Measurements from ENCODE around the gene TTLL5. TPM values are rescaled to one million over a fixed set of nuclear protein-coding genes. Genes with fewer than 3 reads are reported as not detected.
"Not testable (repeated sequence)": the region's sequence is repeated elsewhere in the genome, so short reads cannot be mapped to it uniquely, and the experiment has no call there.

TTLL5 gene
- total RNA-seq, 8 experiments from 2014 or later, result 10.7 to 35.7 (median 17.2) TPM

GRCh38 chr14:75690010-75690409 is 29.0 kb downstream of the TTLL5 start:
- Histone ChIP-seq H3K4me1 (replicated peaks in 1 of 2) (no peaks in the 10 kb centered on the region), H3K4me3 (no peak overlapping the region), H3K27ac (no peak overlapping the region)
- in situ Hi-C loops (cut with MboI; ENCODE audit: low pct_unique_long_range_greater_than_20kb in 2 of 9, low sequenced_read_pairs in 9 of 9, unreplicated experiment in 9 of 9), result no loop called here
- no peak for ATAC-seq (replicated peaks in 6 of 8)
- 87 to 100% (median 95%) methylated on average over 1 to 7 of the region's 7 CpGs; no CpG with 5 or more reads in 1 of the 10 experiments for WGBS, 10 experiments

DNA sequence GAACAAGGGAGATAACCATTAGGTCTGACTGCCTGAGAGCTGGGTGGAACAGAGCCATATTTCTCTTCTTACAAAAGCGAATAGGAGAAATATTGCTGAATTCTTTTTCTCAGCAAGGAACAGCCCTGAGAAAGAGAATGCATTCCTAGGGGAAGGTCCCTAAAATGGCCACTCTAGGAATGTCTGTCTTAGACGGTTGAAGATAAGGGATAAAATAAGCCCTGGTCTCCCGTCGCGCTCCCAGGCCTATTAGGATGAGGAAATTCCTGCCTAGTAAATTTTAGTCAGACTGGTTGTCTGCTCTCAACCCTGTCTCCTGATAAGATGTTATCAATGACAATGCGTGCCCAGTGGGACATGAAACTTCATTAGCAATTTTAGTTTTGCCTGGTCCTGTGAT is 34.0 kb downstream of the TTLL5 start:
- H3K4me3 ChIP-seq; H3K27ac ChIP-seq; H3K4me1 ChIP-seq (replicated peaks in 1 of 2); in situ Hi-C loops (cut with MboI; ENCODE audit: low pct_unique_long_range_greater_than_20kb in 2 of 9, low sequenced_read_pairs in 9 of 9, unreplicated experiment in 9 of 9); ATAC-seq (replicated peaks in 6 of 8): not testable (repeated sequence)
- 67 to 100% (median 100%) methylated on average over 1 to 5 of the region's 6 CpGs; no CpG with 5 or more reads in 5 of the 10 experiments for WGBS, 10 experiments

GRCh38 chr14:75697386-75697785 is 36.3 kb downstream of the TTLL5 start:
- in situ Hi-C loops (cut with MboI; ENCODE audit: low pct_unique_long_range_greater_than_20kb in 2 of 9, low sequenced_read_pairs in 9 of 9, unreplicated experiment in 9 of 9), result no loop called here
- H3K4me1 ChIP-seq (replicated peaks in 1 of 2), result no peaks in the 10 kb centered on the region
- ATAC-seq (replicated peaks in 6 of 8), result no peak
- 91 to 100% (median 100%) methylated on average over 1 of the region's 1 CpG; no CpG with 5 or more reads in 2 of the 10 experiments for whole genome bisulfite sequencing, 10 experiments
- H3K27ac ChIP-seq, result no peak overlapping the region
- no peak overlapping the region for H3K4me3 ChIP-seq

DNA sequence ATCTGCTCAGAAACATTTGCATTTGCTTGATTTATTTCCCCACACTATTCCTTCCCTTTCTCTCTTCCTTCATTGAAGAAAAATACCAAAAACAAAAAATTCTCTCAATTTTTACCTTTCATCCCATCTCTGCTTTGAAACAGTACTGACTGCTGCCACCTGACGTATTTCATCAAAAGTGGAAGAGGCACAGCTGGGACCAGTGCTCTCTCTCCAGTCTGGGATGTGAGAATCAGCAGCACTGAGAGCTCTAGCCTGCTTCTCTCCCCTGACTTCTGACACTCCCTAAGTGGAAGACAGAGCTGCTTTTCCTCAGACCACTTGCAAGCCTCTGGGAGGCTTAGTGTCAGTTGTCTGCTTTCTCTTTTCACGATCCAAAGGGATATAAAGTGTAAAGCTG is 36.9 kb downstream of the TTLL5 start:
- H3K27ac ChIP-seq, result no peak overlapping the region

DNA sequence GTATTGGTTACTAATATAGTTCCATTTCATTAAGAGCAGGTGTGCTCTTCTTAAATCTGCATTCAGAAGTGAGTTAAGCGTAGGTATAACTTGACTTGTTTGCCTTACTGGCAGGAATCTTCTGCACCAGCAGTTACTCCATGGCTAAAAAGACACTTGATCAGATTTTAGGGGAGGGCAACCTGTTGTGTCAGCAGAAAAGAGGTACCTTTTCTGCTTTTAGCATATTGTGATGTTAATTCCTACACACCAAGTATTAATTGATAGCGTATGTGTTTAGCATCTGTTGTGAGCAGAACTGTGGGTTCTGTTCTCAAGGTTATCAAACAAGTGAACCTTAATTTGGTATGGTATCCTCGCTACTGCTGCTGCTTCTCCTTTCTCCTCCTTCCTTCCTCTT is 38.3 kb downstream of the TTLL5 start:
- 84 to 100% (median 97%) methylated on average over 1 to 3 of the region's 3 CpGs for WGBS, 10 experiments
- Histone ChIP-seq H3K27ac (no peak overlapping the region), H3K4me3 (no peak overlapping the region), H3K4me1 (replicated peaks in 1 of 2) (no peaks in the 10 kb centered on the region)
- ATAC-seq (replicated peaks in 6 of 8), result no peak
- in situ Hi-C loops (cut with MboI; ENCODE audit: low pct_unique_long_range_greater_than_20kb in 2 of 9, low sequenced_read_pairs in 9 of 9, unreplicated experiment in 9 of 9), result no loop called here

More for the DNA sequence above, 36.9 kb downstream of the TTLL5 start:
- Histone ChIP-seq H3K4me3 (no peak overlapping the region), H3K4me1 (replicated peaks in 1 of 2) (no peaks in the 10 kb centered on the region)
- no peak for ATAC-seq (replicated peaks in 6 of 8)
- 86 to 100% (median 100%) methylated on average over 1 to 2 of the region's 2 CpGs; no CpG with 5 or more reads in 4 of the 10 experiments for WGBS, 10 experiments
- in situ Hi-C loops (cut with MboI; ENCODE audit: low pct_unique_long_range_greater_than_20kb in 2 of 9, low sequenced_read_pairs in 9 of 9, unreplicated experiment in 9 of 9), result no loop called here

DNA sequence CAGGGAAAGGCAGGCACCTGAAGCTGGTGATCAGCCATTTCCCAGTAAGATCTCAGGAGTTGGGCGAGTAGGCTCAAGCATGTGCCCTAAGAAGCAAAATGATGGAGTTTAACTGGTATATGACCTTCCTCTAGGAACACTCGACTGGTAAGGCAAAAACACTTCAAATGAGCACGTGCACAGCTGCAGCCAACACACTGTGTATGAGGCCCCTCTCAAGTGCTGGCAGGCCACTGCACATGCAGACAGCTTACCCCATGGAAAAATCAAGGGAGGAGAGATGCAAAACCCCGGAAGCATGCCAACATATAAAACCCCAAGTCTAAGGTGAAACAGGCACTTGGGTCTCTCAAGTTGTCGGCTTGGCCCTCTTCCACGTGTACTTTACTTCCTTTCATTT is 39.2 kb downstream of the TTLL5 start:
- in situ Hi-C loops (cut with MboI; ENCODE audit: low pct_unique_long_range_greater_than_20kb in 2 of 9, low sequenced_read_pairs in 9 of 9, unreplicated experiment in 9 of 9), result loop anchor here in 4 of 9 experiments (25.0 kb wide), 2 partner anchors 262 to 287 kb away; partner anchors contain the start of genes IFT43 (in 3 of the 4) and TGFB3 (in 3 of the 4)
- no peak overlapping the region for H3K27ac ChIP-seq
- H3K4me3 ChIP-seq, result no peak overlapping the region
- H3K4me1 ChIP-seq (replicated peaks in 1 of 2), result no peaks in the 10 kb centered on the region
- ATAC-seq (replicated peaks in 6 of 8), result no peak
- WGBS, 10 experiments, result 70 to 100% (median 94%) methylated on average over 1 to 4 of the region's 6 CpGs; no CpG with 5 or more reads in 3 of the 10 experiments

GRCh38 chr14:75702122-75702521 is 41.1 kb downstream of the TTLL5 start:
- no peak overlapping the region for H3K4me3 ChIP-seq
- H3K4me1 ChIP-seq (replicated peaks in 1 of 2), result no peaks in the 10 kb centered on the region
- H3K27ac ChIP-seq, result no peak overlapping the region
- WGBS, 10 experiments, result 14 to 100% (median 75%) methylated on average over 1 to 2 of the region's 2 CpGs; no CpG with 5 or more reads in 2 of the 10 experiments
- in situ Hi-C loops (cut with MboI; ENCODE audit: low pct_unique_long_range_greater_than_20kb in 2 of 9, low sequenced_read_pairs in 9 of 9, unreplicated experiment in 9 of 9), result loop anchor here in 4 of 9 experiments (25.0 kb wide), 2 partner anchors 260 to 285 kb away; partner anchors contain the start of genes IFT43 (in 3 of the 4) and TGFB3 (in 3 of the 4)
- ATAC-seq (replicated peaks in 6 of 8), result no peak

DNA sequence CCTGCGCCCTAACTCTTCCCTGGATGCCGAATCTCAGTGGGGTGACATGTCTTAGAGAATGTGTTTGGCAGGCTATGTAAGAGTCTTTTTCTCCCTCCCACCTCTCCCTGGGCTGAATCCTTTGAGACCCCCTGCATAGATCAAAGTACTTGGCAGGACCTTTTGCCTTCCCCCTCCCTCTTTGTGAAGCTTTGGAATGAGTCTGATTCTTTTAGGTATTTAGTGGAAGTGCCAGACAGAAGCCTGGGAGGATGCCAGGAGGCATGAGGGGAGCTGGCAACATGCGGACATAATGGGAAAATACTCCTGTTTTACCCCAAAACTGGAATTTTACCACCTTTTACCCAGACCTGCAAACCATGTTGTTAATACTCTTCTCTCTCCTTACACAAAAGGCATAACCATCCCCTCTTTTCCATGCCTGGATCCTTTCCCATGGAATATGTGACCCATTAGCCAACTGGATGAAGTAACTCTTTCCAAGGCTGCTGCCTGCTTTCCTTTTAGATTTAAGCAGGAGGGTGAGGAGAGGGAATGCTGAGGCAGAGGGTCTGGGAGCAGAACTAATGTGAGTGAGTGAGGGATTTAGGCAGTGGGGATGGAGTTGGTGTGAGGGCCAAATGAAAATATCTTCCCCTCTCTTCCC is 41.7 kb downstream of the TTLL5 start:
- WGBS, 10 experiments, result 40 to 100% (median 82%) methylated on average over 1 to 3 of the region's 3 CpGs; no CpG with 5 or more reads in 3 of the 10 experiments
- in situ Hi-C loops (cut with MboI; ENCODE audit: low pct_unique_long_range_greater_than_20kb in 2 of 9, low sequenced_read_pairs in 9 of 9, unreplicated experiment in 9 of 9), result loop anchor here in 4 of 9 experiments (25.0 kb wide), 2 partner anchors 260 to 285 kb away; partner anchors contain the start of genes IFT43 (in 3 of the 4) and TGFB3 (in 3 of the 4)
- no peaks in the 10 kb centered on the region for H3K4me1 ChIP-seq (replicated peaks in 1 of 2)
- H3K4me3 ChIP-seq, result no peak overlapping the region
- no peak for ATAC-seq (replicated peaks in 6 of 8)
- H3K27ac ChIP-seq, result no peak overlapping the region

GRCh38 chr14:75703467-75703866 is 42.4 kb downstream of the TTLL5 start:
- peak in 3 of 8 experiments; percentile 67 to 89 (median 87) for ATAC-seq (replicated peaks in 6 of 8)
- 0 to 88% (median 60%) methylated on average over 1 of the region's 1 CpG; no CpG with 5 or more reads in 3 of the 10 experiments for WGBS, 10 experiments
- in situ Hi-C loops (cut with MboI; ENCODE audit: low pct_unique_long_range_greater_than_20kb in 2 of 9, low sequenced_read_pairs in 9 of 9, unreplicated experiment in 9 of 9), result loop anchor here in 4 of 9 experiments (25.0 kb wide), 2 partner anchors 259 to 284 kb away; partner anchors contain the start of genes IFT43 (in 3 of the 4) and TGFB3 (in 3 of the 4)

GRCh38 chr14:75705014-75705413 is 44.0 kb downstream of the TTLL5 start:
- WGBS, 10 experiments, result 5 to 100% (median 85%) methylated on average over 1 to 3 of the region's 3 CpGs; no CpG with 5 or more reads in 3 of the 10 experiments
- H3K4me1 ChIP-seq (replicated peaks in 1 of 2), result no peaks in the 10 kb centered on the region
- in situ Hi-C loops (cut with MboI; ENCODE audit: low pct_unique_long_range_greater_than_20kb in 2 of 9, low sequenced_read_pairs in 9 of 9, unreplicated experiment in 9 of 9), result loop anchor here in 4 of 9 experiments (25.0 kb wide), 2 partner anchors 257 to 282 kb away; partner anchors contain the start of genes IFT43 (in 3 of the 4) and TGFB3 (in 3 of the 4)
- peak in 3 of 8 experiments; percentile 13 to 45 (median 22) for ATAC-seq (replicated peaks in 6 of 8)
- H3K27ac ChIP-seq, result no peak overlapping the region
- H3K4me3 ChIP-seq, result no peak overlapping the region

More at GRCh38 chr14:75703467-75703866, 42.4 kb downstream of the TTLL5 start:
- Histone ChIP-seq H3K4me3 (no peak overlapping the region), H3K27ac (no peak overlapping the region), H3K4me1 (replicated peaks in 1 of 2) (no peaks in the 10 kb centered on the region)

DNA sequence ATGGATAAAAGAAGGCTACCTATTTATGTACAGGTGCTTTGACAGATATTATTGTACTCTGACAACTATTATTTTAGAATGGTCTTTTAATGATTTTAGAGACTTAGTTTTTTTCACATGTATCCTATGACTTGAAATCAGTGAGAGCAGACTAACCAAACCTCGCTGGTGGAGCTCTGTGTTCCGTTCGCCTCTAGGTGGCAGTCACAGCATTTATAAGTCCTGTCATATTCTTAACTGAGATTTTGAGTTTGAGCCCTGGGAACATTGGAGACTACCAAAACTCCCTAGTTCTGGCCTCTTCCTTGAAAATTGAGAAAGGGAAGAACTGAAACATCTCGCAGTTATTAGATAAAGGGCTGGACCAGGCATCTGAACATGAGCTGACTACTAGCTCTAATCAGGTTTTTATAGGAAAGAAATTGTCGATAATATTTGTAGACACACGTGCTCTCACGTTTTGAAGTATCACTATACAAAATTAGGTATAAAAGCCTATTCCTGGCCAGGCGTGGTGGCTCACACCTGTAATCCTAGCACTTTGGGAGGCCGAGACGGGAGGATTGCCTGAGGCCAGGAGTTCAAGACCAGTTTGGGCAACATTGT is 48.3 kb downstream of the TTLL5 start:
- in situ Hi-C loops (cut with MboI; ENCODE audit: low pct_unique_long_range_greater_than_20kb in 2 of 9, low sequenced_read_pairs in 9 of 9, unreplicated experiment in 9 of 9), result loop anchor here in 4 of 9 experiments (25.0 kb wide), 2 partner anchors 253 to 278 kb away; partner anchors contain the start of genes IFT43 (in 3 of the 4) and TGFB3 (in 3 of the 4)
- H3K4me1 ChIP-seq (replicated peaks in 1 of 2), result peaks cover 0 to 5% of the 10 kb centered on the region in 2 donors
- WGBS, 10 experiments, result 5 to 81% (median 60%) methylated on average over 3 to 10 of the region's 10 CpGs

GRCh38 chr14:75711105-75711795 is 50.2 kb downstream of the TTLL5 start:
- in situ Hi-C loops (cut with MboI; ENCODE audit: low pct_unique_long_range_greater_than_20kb in 2 of 9, low sequenced_read_pairs in 9 of 9, unreplicated experiment in 9 of 9), result loop anchor here in 7 of 9 experiments (10.0 to 25.0 kb wide), 4 partner anchors 251 to 276 kb away; partner anchors contain the start of genes IFT43 (in 5 of the 7) and TGFB3 (in 5 of the 7)

More for the DNA sequence above, 48.3 kb downstream of the TTLL5 start:
- no peak overlapping the region for H3K4me3 ChIP-seq
- no peak overlapping the region for H3K27ac ChIP-seq
- peak; percentile 26 to 90 (median 56) for ATAC-seq (replicated peaks in 6 of 8)

More at GRCh38 chr14:75711105-75711795, 50.2 kb downstream of the TTLL5 start:
- peaks cover 0 to 10% of the 10 kb centered on the region in 2 donors for H3K4me1 ChIP-seq (replicated peaks in 1 of 2)
- ATAC-seq (replicated peaks in 6 of 8), result peak in 4 of 8 experiments; percentile 9 to 75 (median 28)
- no peak overlapping the region for H3K27ac ChIP-seq
- H3K4me3 ChIP-seq, result no peak overlapping the region
- WGBS, 10 experiments, result 57 to 100% (median 92%) methylated on average over 2 to 4 of the region's 4 CpGs; no CpG with 5 or more reads in 2 of the 10 experiments

Data from motor neuron (in vitro differentiated cells).